Activated CD8-positive, alpha-beta memory T cell treated with anti-CD3 and anti-CD28 coated beads, Interleukin-2, amount 50 U/mL, for 1 hour (primary cell): ENCODE measurements around the gene BAK1.
"Not testable (repeated sequence)": the region's sequence is repeated elsewhere in the genome, so short reads cannot be mapped to it uniquely, and the experiment has no call there.

Experiments
- DNase-seq: peaks from one replicate; pipeline ENCODE4 v3.0.0-alpha.2; 2020; ENCODE audit errors: extremely low read depth

BAK1 gene

GRCh38 chr6:33551538-33551937 is 28.5 kb downstream of the BAK1 start:
- DNase-seq = no peak

GRCh38 chr6:33549896-33550295 is 30.2 kb downstream of the BAK1 start:
- no peak for DNase-seq

GRCh38 chr6:33549196-33549595 is 30.9 kb downstream of the BAK1 start:
- DNase-seq = no peak

DNA sequence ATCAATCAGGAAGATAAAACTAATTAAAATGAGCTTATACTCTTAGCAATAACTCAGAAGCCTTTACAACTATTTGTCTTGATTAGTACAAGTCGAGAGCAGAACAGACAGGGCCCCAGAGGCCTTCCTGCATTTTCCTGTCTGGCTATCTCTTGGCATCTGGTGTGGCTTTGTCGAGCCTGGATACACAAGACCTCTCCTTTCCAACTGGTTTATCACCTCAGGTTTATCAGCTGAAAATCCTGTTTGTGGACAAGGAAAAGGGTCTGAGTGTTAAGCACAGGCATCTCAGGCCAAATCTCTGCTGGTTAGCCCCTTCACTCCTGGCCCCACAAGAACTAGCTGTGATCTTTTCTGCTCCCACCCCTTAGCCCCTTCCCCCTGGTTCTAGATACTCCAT is 32.6 kb downstream of the BAK1 start:
- DNase-seq = no peak

DNA sequence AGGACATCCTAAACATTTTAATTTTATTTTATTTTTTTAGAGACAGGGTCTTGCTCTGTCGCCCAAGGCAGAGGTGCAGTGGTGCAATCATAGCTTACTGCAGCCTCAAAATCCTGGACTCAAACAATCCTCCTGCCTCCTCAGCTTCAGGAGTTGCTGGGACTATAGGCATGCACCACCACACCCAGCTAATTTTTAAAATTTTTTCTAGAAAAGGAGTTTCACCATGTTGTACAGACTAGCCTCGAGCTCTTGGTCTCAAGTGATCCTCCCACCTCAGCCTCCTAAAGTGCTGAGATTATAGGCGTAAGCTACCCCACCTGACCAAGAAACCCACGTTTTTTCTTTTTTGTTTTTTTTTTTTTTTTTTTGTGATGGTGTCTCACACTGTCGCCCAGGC is 33.3 kb downstream of the BAK1 start:
- no peak for DNase-seq

- DNase-seq = not testable (repeated sequence)
Observed at GRCh38 chr6:33545292-33545691, 34.8 kb downstream of the BAK1 start.

DNA sequence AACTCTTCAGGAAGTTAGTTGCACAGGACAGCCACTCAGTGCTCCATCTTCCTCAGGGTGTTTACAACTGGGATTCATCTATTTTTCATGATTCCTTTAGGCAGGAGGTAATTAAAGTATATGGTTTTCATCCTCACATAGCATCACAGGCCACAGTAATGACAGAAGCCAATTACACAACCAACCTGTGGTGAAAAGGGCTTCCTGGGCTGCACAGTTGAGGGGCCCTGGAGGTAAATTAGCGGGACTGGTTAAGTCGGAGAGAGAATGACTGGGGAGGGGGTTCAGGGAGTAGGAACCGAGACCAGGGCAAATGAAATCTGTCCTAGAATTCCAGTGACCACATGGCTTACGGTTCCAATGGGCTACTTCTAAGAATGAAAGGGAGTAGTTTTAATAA is 37.0 kb downstream of the BAK1 start:
- no peak for DNase-seq

- DNase-seq = no peak
Observed at GRCh38 chr6:33540768-33541167, 39.3 kb downstream of the BAK1 start.

DNA sequence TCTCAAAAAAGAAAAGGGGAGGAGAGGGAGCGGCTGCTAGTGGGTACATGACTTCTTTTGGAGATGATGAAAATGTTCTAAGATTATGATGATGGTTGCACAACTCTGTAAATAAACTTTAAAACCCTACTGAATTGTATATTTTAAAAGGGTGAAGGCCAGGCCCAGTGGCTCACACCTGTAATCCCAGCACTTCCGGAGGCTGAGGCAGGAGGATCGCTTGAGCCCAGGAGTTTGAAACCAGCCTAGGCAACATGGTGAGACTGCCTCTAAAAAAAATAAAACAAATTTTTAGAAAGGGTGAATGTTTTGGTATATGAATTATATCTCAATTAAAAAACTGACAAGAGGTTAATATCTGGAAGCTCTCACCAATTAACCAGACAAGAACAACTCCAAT is 45.4 kb downstream of the BAK1 start:
- DNase-seq = no peak

- DNase-seq = peak; percentile 43
Observed at GRCh38 chr6:33533163-33533869, 46.8 kb downstream of the BAK1 start.

DNA sequence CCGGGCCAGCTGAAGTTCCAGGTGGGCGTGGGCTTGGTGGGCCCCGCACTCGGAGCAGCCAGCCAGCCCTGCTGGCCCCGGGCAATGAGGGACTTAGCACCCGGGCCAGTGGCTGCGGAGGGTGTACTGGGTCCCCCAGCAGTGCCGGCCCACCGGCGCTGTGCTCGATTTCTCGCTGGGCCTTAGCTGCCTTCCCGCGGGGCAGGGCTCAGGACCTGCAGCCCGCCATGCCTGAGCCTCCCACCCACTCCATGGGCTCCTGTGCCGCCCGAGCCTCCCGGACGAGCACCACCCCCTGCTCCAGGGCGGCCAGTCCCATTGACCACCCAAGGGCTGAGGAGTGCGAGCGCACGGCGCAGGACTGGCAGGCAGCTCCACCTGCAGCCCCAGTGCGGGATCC is 47.6 kb downstream of the BAK1 start:
- DNase-seq = not testable (repeated sequence)

DNA sequence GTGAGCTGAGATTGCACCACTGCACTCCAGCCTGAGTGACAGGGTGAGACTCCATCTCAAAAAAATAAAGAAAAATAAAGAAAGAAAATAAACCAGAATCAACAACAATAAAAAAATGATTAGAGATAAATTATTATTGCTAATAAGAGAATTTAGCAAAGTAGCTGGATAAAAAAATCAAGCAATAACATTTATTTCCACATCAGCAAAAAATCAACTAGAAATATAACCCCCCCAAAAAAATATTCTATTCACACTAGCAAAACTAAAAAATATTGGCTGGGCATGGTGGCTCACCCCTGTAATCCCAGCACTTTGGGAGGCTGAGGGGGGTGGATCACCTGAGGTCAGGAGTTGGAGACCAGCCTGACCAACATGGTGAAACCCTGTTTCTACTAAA is 49.5 kb downstream of the BAK1 start:
- DNase-seq = not testable (repeated sequence)
